NOMO-1 (cell line): ENCODE results near the gene TOP1.
A peak's percentile ranks its signal among the peaks of the same experiment; 100 is the strongest.
"Not testable (repeated sequence)": the region's sequence is repeated elsewhere in the genome, so short reads cannot be mapped to it uniquely, and the experiment has no call there.

Experiments used
- DNase-seq, 2 experiments: peaks; one replicate each; lab custom pipeline; 2025; ENCODE audit not compliant: unreplicated experiment in 2 of 2; lab: John Stamatoyannopoulos, UW

Gene TOP1

DNA sequence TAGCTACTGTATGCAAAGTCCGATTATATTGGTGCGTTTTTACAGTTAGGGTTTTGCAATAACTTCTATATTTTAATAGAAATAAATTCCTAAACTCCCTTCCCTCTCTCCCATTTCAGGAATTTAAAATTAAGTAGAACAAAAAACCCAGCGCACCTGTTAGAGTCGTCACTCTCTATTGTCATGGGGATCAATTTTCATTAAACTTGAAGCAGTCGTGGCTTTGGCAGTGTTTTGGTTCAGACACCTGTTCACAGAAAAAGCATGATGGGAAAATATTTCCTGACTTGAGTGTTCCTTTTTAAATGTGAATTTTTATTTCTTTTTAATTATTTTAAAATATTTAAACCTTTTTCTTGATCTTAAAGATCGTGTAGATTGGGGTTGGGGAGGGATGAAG is 95.0 kb downstream of the TOP1 start:
- no peak for DNase-seq

DNA sequence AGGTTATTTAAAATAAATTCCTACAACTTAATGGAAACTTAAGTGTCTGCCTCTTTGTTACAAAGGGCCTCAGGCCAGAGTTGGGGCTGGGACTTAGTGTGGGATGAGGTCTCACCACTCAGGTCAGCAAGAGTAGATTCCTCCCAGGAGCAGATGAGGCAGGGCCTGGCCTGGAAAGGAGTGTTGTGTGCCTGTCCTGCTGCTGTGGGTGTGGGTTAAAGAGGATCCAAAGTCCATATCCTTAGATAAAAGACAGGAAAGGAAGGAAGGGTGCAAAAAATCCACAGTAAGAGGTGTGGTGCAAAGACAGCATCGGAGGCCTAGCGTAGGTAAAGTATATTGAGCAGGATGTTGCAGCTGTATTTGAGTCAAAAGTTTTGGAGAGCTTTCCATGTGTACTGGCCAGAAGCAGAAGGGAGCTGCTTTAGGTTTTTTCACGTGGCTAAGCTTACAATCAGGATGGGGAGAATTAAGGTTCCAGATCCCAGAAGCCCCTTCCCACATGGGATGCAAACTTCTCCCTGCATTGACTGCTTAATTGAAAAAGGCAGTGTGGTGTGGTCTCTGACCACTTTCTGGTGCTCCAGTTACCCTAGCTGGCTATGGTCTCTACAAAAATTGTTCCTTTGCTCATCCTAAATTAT is 96.0 kb downstream of the TOP1 start:
- DNase-seq, result no peak

DNA sequence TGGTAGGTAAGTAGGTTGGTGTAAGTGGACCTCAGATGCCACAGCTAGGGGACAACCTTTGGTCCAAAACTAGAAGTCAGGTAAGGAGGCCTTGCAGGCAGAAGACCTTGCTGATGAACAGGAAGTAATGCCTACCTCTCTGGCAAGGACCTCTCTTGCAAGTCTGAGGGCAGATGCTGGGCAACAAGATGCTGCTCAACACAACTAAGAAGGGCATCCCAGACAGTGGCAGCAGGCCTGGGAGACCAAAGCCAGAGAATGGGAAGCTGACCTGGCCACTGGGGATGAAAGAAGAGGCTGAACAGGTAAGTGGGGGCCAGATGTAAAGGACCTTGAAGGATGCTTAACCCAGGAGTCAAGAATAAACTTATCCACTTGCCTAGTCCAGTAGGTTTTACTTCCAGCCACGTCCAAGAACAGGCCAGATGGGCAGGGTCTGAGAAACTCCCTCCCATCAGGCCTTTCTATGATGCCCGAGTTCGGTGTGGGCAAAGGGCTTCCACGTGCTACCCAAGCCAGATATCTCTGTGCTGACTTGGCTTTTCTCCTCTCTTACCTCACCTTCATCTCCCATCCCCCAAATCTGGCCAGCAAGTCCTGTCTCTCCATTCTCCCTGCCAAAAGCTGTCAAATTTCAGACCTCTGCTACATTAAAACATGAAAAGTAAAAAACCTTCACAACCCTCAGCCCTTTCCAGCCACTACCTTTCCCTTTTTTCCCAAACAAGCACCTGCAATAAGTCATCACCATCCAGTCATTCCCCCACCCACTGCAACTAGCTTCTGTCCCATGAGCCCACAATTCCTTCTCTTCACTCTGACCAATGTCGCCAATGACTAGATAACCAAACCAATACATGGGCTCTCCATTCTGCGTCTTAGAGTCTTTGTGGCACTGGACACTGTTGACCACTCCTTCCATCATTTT is 97.2 kb downstream of the TOP1 start:
- DNase-seq, result no peak

GRCh38 chr20:41126719-41127118 is 98.1 kb downstream of the TOP1 start:
- no peak for DNase-seq

- not testable (repeated sequence) for DNase-seq
These were observed 99.7 kb downstream of the TOP1 start for GRCh38 chr20:41128317-41128716.

DNA sequence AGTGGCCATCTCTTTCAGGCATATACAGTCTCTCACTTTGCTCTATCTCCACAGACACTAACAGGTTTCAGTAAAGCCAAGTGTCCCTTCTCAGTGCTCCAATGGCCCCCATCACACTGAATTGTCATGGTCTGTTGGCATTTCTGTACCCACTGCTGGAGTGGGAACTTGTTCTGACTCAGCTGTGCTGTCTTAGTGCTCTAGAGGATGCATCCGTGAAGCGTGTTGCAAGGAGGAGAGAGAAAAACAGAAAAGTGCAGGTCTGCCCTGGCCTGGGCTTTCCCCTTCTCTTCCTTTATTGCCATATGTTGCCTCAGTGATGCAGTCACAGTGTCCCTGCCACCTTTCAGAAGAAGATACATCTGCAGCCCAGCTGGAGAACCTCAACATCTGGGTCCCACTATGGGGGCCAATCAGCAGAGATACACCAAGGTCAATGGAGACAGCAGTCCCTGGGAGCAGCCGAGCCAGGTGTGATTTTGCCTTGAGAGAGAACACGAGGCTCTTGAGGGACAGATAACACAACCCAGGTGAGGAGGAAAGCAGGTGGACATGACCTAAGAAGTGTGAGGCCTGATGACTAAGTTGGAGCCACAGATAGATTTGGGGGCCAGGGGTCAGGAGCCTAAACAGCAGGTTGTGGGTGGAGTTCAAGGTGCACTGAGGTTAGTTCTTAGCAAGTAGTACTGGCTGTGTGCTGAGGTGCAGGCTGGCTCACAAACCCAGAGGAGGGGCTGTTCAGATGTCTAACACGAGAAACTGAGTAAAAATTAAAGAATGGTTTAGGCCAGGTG is 103.2 kb downstream of the TOP1 start:
- DNase-seq, result no peak

GRCh38 chr20:41132388-41132775 is 103.8 kb downstream of the TOP1 start:
- DNase-seq, result not testable (repeated sequence)

- no peak for DNase-seq
These were observed 105.2 kb downstream of the TOP1 start for GRCh38 chr20:41133709-41134361.

- no peak for DNase-seq
These were observed 106.0 kb downstream of the TOP1 start for GRCh38 chr20:41134362-41135186.

DNA sequence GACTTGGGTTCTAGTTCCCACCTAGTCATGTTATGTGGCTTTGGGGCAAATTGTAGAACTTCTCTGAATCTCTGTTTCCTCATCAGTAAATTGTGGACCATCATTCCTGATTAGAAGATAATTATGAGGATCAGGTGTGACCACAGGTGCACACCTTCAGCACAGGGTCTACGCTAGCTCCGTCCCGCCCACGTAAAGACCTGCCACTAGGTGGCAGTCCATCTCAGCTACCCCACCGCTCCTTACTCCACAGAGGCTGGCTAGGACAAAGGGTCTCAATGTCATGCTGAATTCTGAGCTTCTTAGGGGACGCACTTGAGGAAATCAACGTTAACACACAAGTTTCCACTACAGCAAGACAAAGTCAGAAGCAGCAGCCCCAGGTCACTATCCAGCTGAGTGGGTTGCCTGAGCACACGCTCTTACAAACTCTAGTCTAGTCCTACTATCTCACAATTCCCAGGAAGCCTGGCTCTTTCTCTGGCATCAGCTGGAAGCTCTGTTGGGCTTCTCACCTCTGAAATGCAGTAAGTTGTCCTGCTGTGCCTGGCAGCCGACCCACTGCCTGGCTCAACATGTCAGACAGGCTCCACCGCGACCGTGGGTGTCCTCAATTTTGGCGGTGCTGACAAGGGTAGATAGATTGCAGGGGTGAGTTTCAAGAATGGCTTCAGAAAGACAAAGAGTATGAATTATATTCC is 106.7 kb downstream of the TOP1 start:
- DNase-seq, result peak in 1 of 2 experiments; percentile 24

DNA sequence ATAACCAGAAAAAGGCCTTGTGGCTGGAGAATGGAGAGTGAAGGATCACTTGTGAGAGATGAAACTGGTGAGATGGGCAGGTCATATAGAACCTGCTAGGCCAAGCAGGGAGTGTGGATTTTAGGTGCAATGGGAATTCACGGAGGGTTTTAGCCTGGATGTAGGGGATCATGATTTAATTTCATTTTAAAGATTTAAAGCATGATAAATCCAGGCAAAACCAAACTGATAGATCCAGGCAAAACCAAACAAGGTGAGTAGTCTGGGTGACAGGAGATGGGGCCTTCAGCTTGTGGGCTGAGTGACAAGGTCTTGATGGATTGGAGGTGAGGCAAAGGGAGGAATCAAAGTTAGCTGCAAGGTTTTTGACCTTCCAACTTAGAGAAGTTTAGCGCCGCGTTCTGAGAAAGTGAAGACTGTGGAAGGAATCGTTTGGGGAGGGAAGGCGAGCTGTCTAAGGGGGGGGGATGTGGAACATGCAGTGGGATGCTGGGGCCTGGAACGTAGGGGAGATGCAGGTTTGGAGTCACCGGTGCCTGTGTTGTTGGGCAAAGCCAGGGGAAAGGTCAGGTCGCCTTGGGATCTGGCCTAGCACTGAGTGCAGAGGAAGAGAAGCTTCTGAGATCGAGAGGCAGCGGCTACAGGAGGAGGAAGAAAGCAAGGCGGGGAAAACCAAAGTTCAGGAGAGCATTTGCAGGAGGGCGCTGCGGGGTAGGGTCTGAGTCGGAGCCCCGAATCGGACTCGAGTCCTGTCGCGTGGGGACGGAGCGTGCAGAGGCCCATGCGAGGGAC is 107.5 kb downstream of the TOP1 start:
- no peak for DNase-seq

- peak; percentile 54 to 77 for DNase-seq
These were observed 108.3 kb downstream of the TOP1 start, which contains the start of gene PLCG1 for GRCh38 chr20:41136680-41137613. TSS of gene PLCG1 (plus strand) at chr20:41137543. CDS start at chr20:41137642, 99 bp downstream.

- DNase-seq, result peak; percentile 25 to 71
These were observed 109.2 kb downstream of the TOP1 start for GRCh38 chr20:41137614-41138474.

GRCh38 chr20:41138475-41139226 is 110.0 kb downstream of the TOP1 start:
- no peak for DNase-seq

DNA sequence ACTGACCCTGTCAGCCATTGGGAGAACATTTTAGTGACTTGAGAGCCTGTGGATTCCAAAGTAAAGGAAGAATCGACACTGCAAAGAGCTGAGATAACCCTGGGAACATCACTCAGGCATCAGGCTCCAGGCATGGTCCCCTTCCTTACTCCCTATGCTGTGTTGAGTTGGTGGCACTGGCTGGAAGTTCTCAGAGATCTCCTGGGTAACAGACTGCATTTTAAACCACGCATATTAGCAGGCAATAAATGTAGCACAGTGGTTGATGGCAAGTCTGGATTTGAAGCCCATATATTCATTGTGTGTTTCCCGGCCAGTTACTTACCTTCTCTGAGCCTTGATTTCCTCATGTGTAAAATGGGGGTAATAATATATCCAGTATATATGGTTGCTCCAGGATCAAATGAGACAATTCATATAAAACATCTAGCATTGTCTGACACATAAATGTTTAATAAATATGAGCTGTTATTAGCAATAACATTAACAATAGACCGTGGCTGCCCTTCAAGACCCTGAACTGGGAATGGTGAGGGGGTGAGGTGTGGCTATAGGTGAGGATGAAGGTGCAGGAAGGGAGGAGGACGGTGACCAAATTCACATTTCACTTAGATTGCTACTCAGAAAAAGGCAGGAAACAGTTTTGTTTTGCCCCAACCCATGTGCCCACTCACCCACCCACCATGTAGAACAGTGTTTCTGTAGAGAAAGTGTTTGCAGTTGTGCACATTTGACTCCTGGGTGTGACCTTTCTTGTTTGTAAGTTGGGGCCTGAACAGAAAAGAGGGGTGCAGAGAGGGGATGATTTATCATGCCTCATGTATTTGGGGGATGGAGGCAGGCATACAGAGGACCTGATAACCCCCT is 110.8 kb downstream of the TOP1 start:
- no peak for DNase-seq
